ENCODE measurements around the gene RTN4RL1. TPM values are rescaled to one million over a fixed set of nuclear protein-coding genes. Genes with fewer than 3 reads are reported as not detected.

Gene RTN4RL1
- total RNA-seq, 2 donors from 2014 or later, result 3.1 to 3.6 TPM

DNA sequence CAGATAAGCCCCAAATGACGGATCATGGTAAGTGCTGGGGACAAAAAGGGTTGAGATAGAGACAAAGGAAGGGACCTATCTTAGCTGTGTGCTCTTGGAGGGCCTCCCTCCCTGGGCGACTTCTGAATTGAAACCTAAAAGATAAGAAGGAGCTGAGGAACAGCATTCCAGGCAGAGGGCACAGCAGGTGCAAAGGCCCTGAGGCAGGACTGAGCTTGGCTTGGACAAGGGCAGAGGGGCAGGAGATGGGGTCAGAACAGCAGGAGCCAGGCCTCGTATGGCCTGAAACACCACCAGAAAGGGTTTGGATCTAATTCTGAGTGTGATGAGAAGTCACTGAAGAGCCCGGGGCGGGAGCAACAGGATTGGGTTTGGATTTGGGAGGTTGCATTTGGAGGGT lies 75.4 kb downstream of the RTN4RL1 start:
- Histone ChIP-seq H3K4me1 (no peaks in the 10 kb centered on the region), H3K27me3 (no peaks in the 10 kb centered on the region), H3K36me3 (replicated peaks in 1 of 2; ENCODE audit: insufficient read depth in 1 of 2, low read depth in 2 of 2) (no peaks in the 10 kb centered on the region), H3K4me3 (no peak overlapping the region), H3K27ac (no peak overlapping the region), H3K9me3 (no peaks in the 10 kb centered on the region)
- TF ChIP-seq POLR2A (IDR thresholded peaks at IDR 0.05), result no peak
- no peak for TF ChIP-seq CTCF (IDR thresholded peaks at IDR 0.05)
- ATAC-seq (no peak), DNase-seq (no peak)
- 76 to 87% methylated on average over 5 of the region's 5 CpGs for WGBS, 2 donors
- intact Hi-C loops (cut with DNase I), result no loop called here

GRCh38 chr17:1948517-1948825 lies 76.7 kb downstream of the RTN4RL1 start:
- Histone ChIP-seq H3K9me3 (no peaks in the 10 kb centered on the region), H3K4me1 (no peaks in the 10 kb centered on the region), H3K27me3 (no peaks in the 10 kb centered on the region), H3K36me3 (replicated peaks in 1 of 2; ENCODE audit: insufficient read depth in 1 of 2, low read depth in 2 of 2) (no peaks in the 10 kb centered on the region), H3K4me3 (no peak overlapping the region), H3K27ac (no peak overlapping the region)
- intact Hi-C loops (cut with DNase I), result no loop called here
- DNase-seq, result no peak
- no peak for TF ChIP-seq CTCF (IDR thresholded peaks at IDR 0.05)
- TF ChIP-seq POLR2A (IDR thresholded peaks at IDR 0.05), result no peak
- no peak for ATAC-seq
- 76 to 90% methylated on average over 6 of the region's 14 CpGs for WGBS, 2 donors

DNA sequence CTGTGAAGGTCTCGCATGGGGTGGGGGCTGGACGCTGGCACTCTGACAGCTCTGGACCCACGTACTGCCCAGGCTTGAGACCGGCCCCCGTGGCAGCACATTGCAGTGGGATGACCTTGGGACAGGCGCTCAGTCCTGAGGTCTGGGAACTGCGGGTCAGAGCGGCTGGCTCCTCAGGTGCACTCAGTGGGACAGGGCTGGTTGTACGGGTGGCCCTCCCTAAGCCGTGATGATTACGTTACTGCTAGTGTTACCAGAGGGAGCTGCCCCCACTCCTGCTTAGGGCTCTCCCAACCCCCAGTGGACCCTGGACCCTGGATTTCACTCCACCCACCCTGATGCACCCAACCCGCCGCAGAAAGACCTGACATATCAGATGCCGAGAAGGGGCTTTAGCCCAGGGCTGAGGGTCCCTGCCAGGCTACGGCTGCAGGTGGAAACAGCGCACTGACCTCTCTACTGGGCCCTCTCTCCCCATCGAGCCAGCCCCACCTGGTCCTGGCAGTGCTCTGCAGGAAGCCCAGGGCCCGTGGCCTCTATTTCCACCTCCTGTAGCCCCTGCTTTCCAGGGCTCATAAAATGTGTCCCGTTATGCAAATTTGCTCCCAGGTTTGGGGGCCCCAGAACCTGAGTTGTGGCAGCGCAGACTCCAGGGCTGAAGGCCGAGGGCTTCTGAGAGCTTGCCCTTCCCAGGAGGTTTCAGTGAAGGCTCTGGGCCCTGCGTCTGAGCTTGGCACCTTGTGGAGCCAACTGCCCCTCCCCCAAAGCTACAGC lies 77.2 kb downstream of the RTN4RL1 start:
- Histone ChIP-seq H3K27ac (no peak overlapping the region), H3K4me1 (no peaks in the 10 kb centered on the region), H3K36me3 (replicated peaks in 1 of 2; ENCODE audit: insufficient read depth in 1 of 2, low read depth in 2 of 2) (no peaks in the 10 kb centered on the region), H3K9me3 (no peaks in the 10 kb centered on the region), H3K4me3 (no peak overlapping the region), H3K27me3 (no peaks in the 10 kb centered on the region)
- TF ChIP-seq POLR2A (IDR thresholded peaks at IDR 0.05) (no peak), CTCF (IDR thresholded peaks at IDR 0.05) (no peak)
- no peak for DNase-seq
- intact Hi-C loops (cut with DNase I), result no loop called here
- WGBS, 2 donors, result 77 to 89% methylated on average over 9 to 22 of the region's 22 CpGs
- no peak for ATAC-seq

- TF ChIP-seq CTCF (IDR thresholded peaks at IDR 0.05) (no peak), POLR2A (IDR thresholded peaks at IDR 0.05) (no peak)
- Histone ChIP-seq H3K27me3 (no peaks in the 10 kb centered on the region), H3K36me3 (replicated peaks in 1 of 2; ENCODE audit: insufficient read depth in 1 of 2, low read depth in 2 of 2) (no peaks in the 10 kb centered on the region), H3K9me3 (no peaks in the 10 kb centered on the region), H3K27ac (no peak overlapping the region), H3K4me1 (no peaks in the 10 kb centered on the region), H3K4me3 (no peak overlapping the region)
- 72 to 83% methylated on average over 6 to 22 of the region's 22 CpGs for WGBS, 2 donors
- no peak for DNase-seq
- ATAC-seq, result no peak
- intact Hi-C loops (cut with DNase I), result no loop called here
These were observed 77.8 kb downstream of the RTN4RL1 start for GRCh38 chr17:1947229-1947742.
